ENCODE results near the gene SEMA3C.

Gene SEMA3C

GRCh38 chr7:80821771-80822319 is 97.0 kb downstream of the SEMA3C start:
- no peak for DNase-seq

- no peak for DNase-seq
Measured at GRCh38 chr7:80819503-80819902, 99.3 kb downstream of the SEMA3C start.

GRCh38 chr7:80818181-80818580 is 100.7 kb downstream of the SEMA3C start:
- DNase-seq, result no peak

- DNase-seq, result no peak
Measured at GRCh38 chr7:80816806-80817205, 102.0 kb downstream of the SEMA3C start.

- no peak for DNase-seq
Measured at GRCh38 chr7:80815733-80816132, 103.1 kb downstream of the SEMA3C start.

- no peak for DNase-seq
Measured at GRCh38 chr7:80809545-80809944, 109.3 kb downstream of the SEMA3C start.

GRCh38 chr7:80807166-80807900 is 111.5 kb downstream of the SEMA3C start:
- DNase-seq, result no peak

GRCh38 chr7:80806663-80807062 is 112.2 kb downstream of the SEMA3C start:
- DNase-seq, result no peak

GRCh38 chr7:80804589-80804988 is 114.3 kb downstream of the SEMA3C start:
- DNase-seq, result no peak

- DNase-seq, result no peak
Measured at GRCh38 chr7:80802527-80802926, 116.3 kb downstream of the SEMA3C start.

- no peak for DNase-seq
Measured at GRCh38 chr7:80794631-80795573, 123.9 kb downstream of the SEMA3C start.

GRCh38 chr7:80791509-80791929 is 127.3 kb downstream of the SEMA3C start:
- no peak for DNase-seq

- no peak for DNase-seq
Measured at GRCh38 chr7:80790877-80791276, 128.0 kb downstream of the SEMA3C start.

- DNase-seq, result no peak
Measured at GRCh38 chr7:80787721-80788120, 131.1 kb downstream of the SEMA3C start.

- DNase-seq, result no peak
Measured at GRCh38 chr7:80785961-80786536, 132.8 kb downstream of the SEMA3C start.

- DNase-seq, result no peak
Measured at GRCh38 chr7:80785276-80785675, 133.6 kb downstream of the SEMA3C start.

- DNase-seq, result no peak
Measured at GRCh38 chr7:80783678-80784327, 135.0 kb downstream of the SEMA3C start.

- no peak for DNase-seq
Measured at GRCh38 chr7:80783186-80783677, 135.6 kb downstream of the SEMA3C start.

GRCh38 chr7:80781561-80781979 is 137.3 kb downstream of the SEMA3C start:
- no peak for DNase-seq

- no peak for DNase-seq
Measured at GRCh38 chr7:80781146-80781545, 137.7 kb downstream of the SEMA3C start.

GRCh38 chr7:80779456-80779855 is 139.4 kb downstream of the SEMA3C start:
- no peak for DNase-seq

GRCh38 chr7:80775897-80776296 is 143.0 kb downstream of the SEMA3C start:
- no peak for DNase-seq

GRCh38 chr7:80775482-80775881 is 143.4 kb downstream of the SEMA3C start:
- no peak for DNase-seq

Measured in SIG-M5 (cell line).